ENCODE data around the gene NAT14. TPM values are rescaled to one million over a fixed set of nuclear protein-coding genes. Genes with fewer than 3 reads are reported as not detected.
A peak's percentile ranks its signal among the peaks of the same experiment; 100 is the strongest.

The NAT14 gene
- total RNA-seq, 1 donor from 2014 or later = 37.7 TPM

- H3K4me3 Mint-ChIP-seq (ENCODE audit: unreplicated experiment) = no peak overlapping the region
- no peak for DNase-seq (ENCODE audit: low spot score)
- H3K27me3 Mint-ChIP-seq (ENCODE audit: unreplicated experiment) = peaks cover 10% of the 10 kb centered on the region
- no peaks in the 10 kb centered on the region for H3K4me1 Mint-ChIP-seq (ENCODE audit: unreplicated experiment)
- no peaks in the 10 kb centered on the region for H3K9me3 Mint-ChIP-seq (ENCODE audit: unreplicated experiment)
- H3K36me3 Mint-ChIP-seq (ENCODE audit: low read depth, unreplicated experiment) = no peaks in the 10 kb centered on the region
- peak overlapping the region; percentile 28 for H3K27ac Mint-ChIP-seq (ENCODE audit: unreplicated experiment)
- no peak for TF ChIP-seq CTCF (IDR thresholded peaks at IDR 0.05; ENCODE audit: unreplicated experiment)
Observed at GRCh38 chr19:55466241-55466614, 18.8 kb upstream of the NAT14 start.

GRCh38 chr19:55467236-55468053 is 17.5 kb upstream of the NAT14 start:
- Mint-ChIP-seq H3K36me3 (ENCODE audit: low read depth, unreplicated experiment) (no peaks in the 10 kb centered on the region), H3K4me1 (ENCODE audit: unreplicated experiment) (no peaks in the 10 kb centered on the region), H3K27ac (ENCODE audit: unreplicated experiment) (no peak overlapping the region), H3K4me3 (ENCODE audit: unreplicated experiment) (peak overlapping the region; percentile 70), H3K27me3 (ENCODE audit: unreplicated experiment) (peaks cover 12% of the 10 kb centered on the region), H3K9me3 (ENCODE audit: unreplicated experiment) (no peaks in the 10 kb centered on the region)
- peak; percentile 100 for TF ChIP-seq CTCF (IDR thresholded peaks at IDR 0.05; ENCODE audit: unreplicated experiment)
- DNase-seq (ENCODE audit: low spot score) = peak; percentile 78

GRCh38 chr19:55468054-55468393 is 17.0 kb upstream of the NAT14 start:
- Mint-ChIP-seq H3K9me3 (ENCODE audit: unreplicated experiment) (no peaks in the 10 kb centered on the region), H3K4me1 (ENCODE audit: unreplicated experiment) (no peaks in the 10 kb centered on the region), H3K4me3 (ENCODE audit: unreplicated experiment) (no peak overlapping the region), H3K27me3 (ENCODE audit: unreplicated experiment) (peaks cover 10% of the 10 kb centered on the region), H3K27ac (ENCODE audit: unreplicated experiment) (no peak overlapping the region), H3K36me3 (ENCODE audit: low read depth, unreplicated experiment) (no peaks in the 10 kb centered on the region)
- peak; percentile 75 for TF ChIP-seq CTCF (IDR thresholded peaks at IDR 0.05; ENCODE audit: unreplicated experiment)
- DNase-seq (ENCODE audit: low spot score) = no peak

- Mint-ChIP-seq H3K27ac (ENCODE audit: unreplicated experiment) (no peak overlapping the region), H3K36me3 (ENCODE audit: low read depth, unreplicated experiment) (no peaks in the 10 kb centered on the region), H3K9me3 (ENCODE audit: unreplicated experiment) (no peaks in the 10 kb centered on the region), H3K27me3 (ENCODE audit: unreplicated experiment) (peaks cover 18% of the 10 kb centered on the region), H3K4me3 (ENCODE audit: unreplicated experiment) (no peak overlapping the region), H3K4me1 (ENCODE audit: unreplicated experiment) (no peaks in the 10 kb centered on the region)
- no peak for DNase-seq (ENCODE audit: low spot score)
- no peak for TF ChIP-seq CTCF (IDR thresholded peaks at IDR 0.05; ENCODE audit: unreplicated experiment)
Observed at GRCh38 chr19:55471266-55471665, 13.7 kb upstream of the NAT14 start.

- H3K4me1 Mint-ChIP-seq (ENCODE audit: unreplicated experiment) = no peaks in the 10 kb centered on the region
- no peak for TF ChIP-seq CTCF (IDR thresholded peaks at IDR 0.05; ENCODE audit: unreplicated experiment)
- no peak overlapping the region for H3K4me3 Mint-ChIP-seq (ENCODE audit: unreplicated experiment)
- H3K27ac Mint-ChIP-seq (ENCODE audit: unreplicated experiment) = no peak overlapping the region
- H3K9me3 Mint-ChIP-seq (ENCODE audit: unreplicated experiment) = no peaks in the 10 kb centered on the region
- no peak for DNase-seq (ENCODE audit: low spot score)
- peaks cover 15% of the 10 kb centered on the region for H3K27me3 Mint-ChIP-seq (ENCODE audit: unreplicated experiment)
- H3K36me3 Mint-ChIP-seq (ENCODE audit: low read depth, unreplicated experiment) = no peaks in the 10 kb centered on the region
Observed at GRCh38 chr19:55472463-55472862, 12.5 kb upstream of the NAT14 start.

Measured in endothelial cell (in vitro differentiated cells).